Thoracic aorta (tissue), 2 donors: Measurements from ENCODE around the gene KCNT1. TPM values are rescaled to one million over a fixed set of nuclear protein-coding genes. Genes with fewer than 3 reads are reported as not detected.

Experiments used
- ATAC-seq: fragments of 150-250 bp; one replicate; pipeline ENCODE4 v1.8.0; 2017; ENCODE audit warnings: low read depth; ENCODE audit not compliant: insufficient number of reproducible peaks, low FRiP score
- DNase-seq: peaks from one replicate; pipeline ENCODE4 v3.0.0-alpha.2; 2020; ENCODE audit warnings: low spot score
- H3K27ac ChIP-seq, 2 donors: fragments of 200-600 bp; sonication (generic); 1 replicate in 1 of 2; 2 replicates in 1 of 2; pipeline ENCODE4 v1.5.1; 2016; ENCODE audit warnings: mild to moderate bottlenecking in 2 of 2, moderate library complexity in 2 of 2
- H3K27me3 ChIP-seq: fragments of 200-600 bp; sonication (generic); replicated peaks from 2 replicates; pipeline ENCODE4 v1.6.0; 2016; ENCODE audit warnings: mild to moderate bottlenecking; ENCODE audit not compliant: insufficient read depth
- H3K36me3 ChIP-seq: fragments of 200-600 bp; sonication (generic); one replicate; pipeline ENCODE4 v1.5.1; 2016
- H3K4me1 ChIP-seq, 2 donors: fragments of 200-600 bp; sonication (generic); 1 replicate in 1 of 2; 2 replicates in 1 of 2; pipeline versions ENCODE4 v1.5.1 to v1.6.0; 2016; ENCODE audit warnings: low read depth in 2 of 2, mild to moderate bottlenecking in 1 of 2; ENCODE audit not compliant: control insufficient read depth in 1 of 2
- H3K4me3 ChIP-seq: fragments of 200-600 bp; sonication (generic); 2 replicates; pipeline ENCODE4 v1.5.1; 2016; ENCODE audit warnings: mild to moderate bottlenecking
- H3K9me3 ChIP-seq: fragments of 200-600 bp; sonication (generic); 2 replicates; pipeline ENCODE4 v1.5.1; 2016
- CTCF ChIP-seq: fragments of 200-600 bp; sonication (generic); IDR thresholded peaks from one replicate; pipeline ENCODE4 v1.5.1; 2019; ENCODE audit warnings: antibody characterized with exemption
- total RNA-seq, 2 donors: library from RNA; depleted of rRNA; stranded (reverse); fragments of >200 nt; gene quantifications; one replicate each; pipeline versions ENCODE4 v1.1.0 to v1.2.3, GENCODE V29; 2016

The KCNT1 gene
- total RNA-seq, 2 donors from 2014 or later: 0.28 to 0.54 TPM

GRCh38 chr9:135819905-135820304, 117.9 kb downstream of the KCNT1 start:
- Histone ChIP-seq H3K27me3 (no peaks in the 10 kb centered on the region), H3K4me1 (no peaks in the 10 kb centered on the region), H3K9me3 (no peaks in the 10 kb centered on the region), H3K27ac (no peak overlapping the region), H3K36me3 (peaks cover 66% of the 10 kb centered on the region), H3K4me3 (no peak overlapping the region)
- TF ChIP-seq CTCF: no peak
- no peak for DNase-seq
- ATAC-seq: no peak

GRCh38 chr9:135820661-135821060, 118.7 kb downstream of the KCNT1 start:
- no peak for TF ChIP-seq CTCF
- Histone ChIP-seq H3K27ac (no peak overlapping the region), H3K4me3 (no peak overlapping the region), H3K27me3 (no peaks in the 10 kb centered on the region), H3K36me3 (peaks cover 61% of the 10 kb centered on the region), H3K4me1 (no peaks in the 10 kb centered on the region), H3K9me3 (no peaks in the 10 kb centered on the region)
- no peak for DNase-seq
- ATAC-seq: no peak

GRCh38 chr9:135821116-135821515, 119.1 kb downstream of the KCNT1 start:
- no peak overlapping the region for H3K27ac ChIP-seq
- TF ChIP-seq CTCF: no peak
- no peaks in the 10 kb centered on the region for H3K4me1 ChIP-seq
- peaks cover 56% of the 10 kb centered on the region for H3K36me3 ChIP-seq
- H3K9me3 ChIP-seq: no peaks in the 10 kb centered on the region
- DNase-seq (no peak), ATAC-seq (no peak)
- no peak overlapping the region for H3K4me3 ChIP-seq
- H3K27me3 ChIP-seq: no peaks in the 10 kb centered on the region

- peaks cover 49% of the 10 kb centered on the region for H3K36me3 ChIP-seq
- H3K27ac ChIP-seq: no peak overlapping the region
- ATAC-seq: no peak
- no peaks in the 10 kb centered on the region for H3K9me3 ChIP-seq
- TF ChIP-seq CTCF: no peak
- H3K4me1 ChIP-seq: no peaks in the 10 kb centered on the region
- no peaks in the 10 kb centered on the region for H3K27me3 ChIP-seq
- no peak for DNase-seq
- no peak overlapping the region for H3K4me3 ChIP-seq
Observed at GRCh38 chr9:135821733-135822373, 119.9 kb downstream of the KCNT1 start.

GRCh38 chr9:135822374-135822755, 120.4 kb downstream of the KCNT1 start:
- TF ChIP-seq CTCF: no peak
- no peaks in the 10 kb centered on the region for H3K9me3 ChIP-seq
- ATAC-seq (no peak), DNase-seq (no peak)
- H3K4me1 ChIP-seq: no peaks in the 10 kb centered on the region
- H3K27me3 ChIP-seq: no peaks in the 10 kb centered on the region
- peaks cover 44% of the 10 kb centered on the region for H3K36me3 ChIP-seq
- no peak overlapping the region for H3K4me3 ChIP-seq
- H3K27ac ChIP-seq: no peak overlapping the region
